ENCODE results near the gene AMER1.

The AMER1 gene

DNA sequence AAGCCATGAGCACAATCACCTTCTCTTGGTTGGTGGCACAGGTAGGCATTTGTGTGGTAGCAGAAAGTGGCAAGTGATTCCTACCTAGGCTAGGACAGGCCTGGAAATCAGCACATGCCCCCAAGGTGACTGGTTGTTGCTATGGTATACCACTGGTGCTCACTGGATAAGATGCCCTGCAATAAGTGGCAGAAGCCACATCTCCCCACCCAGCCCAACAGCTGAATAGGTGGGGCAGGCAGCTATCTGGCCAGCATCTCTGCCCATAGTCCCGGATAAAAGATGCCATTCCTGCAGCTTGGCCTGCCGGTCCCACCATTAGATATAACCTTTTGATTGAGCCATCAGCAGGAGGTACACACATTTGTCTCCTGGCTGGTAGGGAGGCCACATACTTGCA is 21.1 kb downstream of the AMER1 start:
- DNase-seq (ENCODE audit: low read depth in 2 of 2): no peak

- DNase-seq (ENCODE audit: low read depth in 2 of 2): no peak
Observed at GRCh38 chrX:64182208-64182607, 23.3 kb downstream of the AMER1 start.

- no peak for DNase-seq (ENCODE audit: low read depth in 2 of 2)
Observed at GRCh38 chrX:64176876-64177275, 28.6 kb downstream of the AMER1 start.

DNA sequence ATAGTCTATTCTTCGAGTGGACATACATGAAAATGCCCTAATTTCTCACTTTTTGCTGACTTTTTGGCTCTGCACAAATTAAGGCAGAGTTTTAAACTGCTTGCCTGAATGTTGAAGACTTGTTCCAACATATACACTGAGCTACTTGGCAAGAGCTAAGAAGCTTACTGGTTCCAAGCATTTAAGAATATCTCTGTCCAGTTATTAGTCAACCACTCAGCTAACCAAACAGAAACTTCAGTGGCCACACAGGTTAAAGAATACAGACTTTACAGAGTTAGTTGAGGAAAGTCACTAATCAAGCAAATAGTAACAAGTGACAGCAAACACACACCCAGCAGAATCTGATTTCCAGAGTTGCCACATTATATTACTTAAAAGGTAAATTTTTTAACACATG is 35.5 kb downstream of the AMER1 start:
- no peak for DNase-seq (ENCODE audit: low read depth in 2 of 2)

GRCh38 chrX:64152857-64153256 is 52.7 kb downstream of the AMER1 start:
- no peak for DNase-seq (ENCODE audit: low read depth in 2 of 2)

DNA sequence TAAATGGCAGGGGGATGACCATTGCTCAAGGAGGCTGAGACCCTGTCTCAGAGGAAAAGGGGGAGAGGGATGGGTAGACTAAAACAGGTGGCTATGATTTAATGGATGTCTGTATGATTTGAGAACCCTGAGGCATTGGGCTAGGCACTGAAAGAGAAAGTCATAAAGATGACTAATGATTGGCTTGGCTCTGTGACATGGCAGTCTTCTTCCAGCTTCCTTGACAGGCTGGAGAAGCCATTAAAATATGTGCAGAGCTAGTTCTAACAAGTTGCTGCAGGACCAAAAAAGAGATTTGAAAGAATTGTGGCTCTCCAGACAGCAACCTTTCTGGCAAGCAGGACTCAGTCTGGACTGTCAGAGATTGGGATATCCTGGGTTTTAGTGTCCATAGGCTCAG is 53.6 kb downstream of the AMER1 start:
- DNase-seq (ENCODE audit: low read depth in 2 of 2): no peak

DNA sequence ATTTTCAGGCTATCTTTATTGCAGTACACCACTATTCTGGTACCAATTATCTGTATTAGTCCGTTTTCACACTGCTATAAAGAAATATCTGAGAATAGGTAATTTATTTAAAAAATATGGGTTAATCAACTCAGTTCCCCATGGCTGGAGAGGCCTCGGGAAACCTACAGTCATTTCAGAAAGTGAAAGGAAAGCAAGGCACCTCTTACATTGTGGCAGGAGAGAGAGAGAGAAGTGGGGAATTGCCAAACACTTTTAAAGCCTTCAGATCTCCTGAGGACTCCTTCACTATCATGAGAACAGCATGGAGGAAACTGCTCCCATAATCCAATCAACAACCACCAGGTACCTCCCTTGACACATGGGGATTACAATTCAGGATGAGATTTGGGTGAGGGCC is 54.7 kb downstream of the AMER1 start:
- DNase-seq (ENCODE audit: low read depth in 2 of 2): no peak
